Upper lobe of right lung (tissue), 1 donor: ENCODE results near the gene GOSR2. TPM values are rescaled to one million over a fixed set of nuclear protein-coding genes. Genes with fewer than 3 reads are reported as not detected.
A peak's percentile ranks its signal among the peaks of the same experiment; 100 is the strongest.

Experiments
- ATAC-seq: fragments of 200-7000 bp; cut with Tn5 transposase; one replicate; pipeline ENCODE4 v1.9.1; 2020; ENCODE audit warnings: mild to moderate bottlenecking, moderate library complexity
- DNase-seq: peaks from one replicate; pipeline ENCODE4 v3.0.0-alpha.2; 2020
- H3K27ac ChIP-seq: fragments of 200-600 bp; one replicate; pipeline ENCODE4 v1.8.0; 2022
- H3K27me3 ChIP-seq: fragments of 200-600 bp; one replicate; pipeline ENCODE4 v1.8.0; 2022; ENCODE audit warnings: mild to moderate bottlenecking
- H3K36me3 ChIP-seq: fragments of 200-600 bp; one replicate; pipeline ENCODE4 v1.8.0; 2022
- H3K4me1 ChIP-seq: fragments of 200-600 bp; one replicate; pipeline ENCODE4 v1.8.0; 2022
- H3K4me3 ChIP-seq: fragments of 200-600 bp; one replicate; pipeline ENCODE4 v1.8.0; 2022; ENCODE audit warnings: mild to moderate bottlenecking
- H3K9me3 ChIP-seq: fragments of 200-600 bp; one replicate; pipeline ENCODE4 v1.8.0; 2022
- CTCF ChIP-seq: fragments of 200-600 bp; IDR thresholded peaks from one replicate; pipeline ENCODE4 v1.8.0; 2022; ENCODE audit warnings: antibody characterized with exemption
- intact Hi-C: fragments of 100-400 bp; cut with DNase I; formaldehyde crosslinking; loops from one replicate; pipeline ENCODE4 v1.11.0; 2022
- total RNA-seq: library from RNA; stranded (reverse); fragmentation: NEBNext Ultra II Directional; extraction: Animal tissue kit (Norgen Biotek cat#: 25700); gene quantifications from one replicate; pipeline ENCODE4 v1.2.1, GENCODE V29; 2021
- donor health status: DM: no; HTN: yes; CAD: no; lungs with severe emphysema.

Gene GOSR2
- total RNA-seq, 1 donor from 2014 or later: 66.5 TPM

- ATAC-seq (no peak), DNase-seq (peak; percentile 34)
- no peaks in the 10 kb centered on the region for H3K36me3 ChIP-seq
- H3K27ac ChIP-seq: no peak overlapping the region
- intact Hi-C loops: no loop called here
- H3K9me3 ChIP-seq: no peaks in the 10 kb centered on the region
- H3K4me1 ChIP-seq: peaks cover 6% of the 10 kb centered on the region
- H3K27me3 ChIP-seq: no peaks in the 10 kb centered on the region
- no peak overlapping the region for H3K4me3 ChIP-seq
- no peak for TF ChIP-seq CTCF
These were observed 18.9 kb upstream of the GOSR2 start for GRCh38 chr17:46903762-46904672.

GRCh38 chr17:46908068-46908737 lies 14.8 kb upstream of the GOSR2 start:
- H3K27ac ChIP-seq: no peak overlapping the region
- TF ChIP-seq CTCF: no peak
- no peak overlapping the region for H3K4me3 ChIP-seq
- ATAC-seq (no peak), DNase-seq (no peak)
- no peaks in the 10 kb centered on the region for H3K27me3 ChIP-seq
- H3K4me1 ChIP-seq: peaks cover 6% of the 10 kb centered on the region
- H3K9me3 ChIP-seq: no peaks in the 10 kb centered on the region
- intact Hi-C loops: no loop called here
- H3K36me3 ChIP-seq: no peaks in the 10 kb centered on the region

GRCh38 chr17:46910179-46910927 lies 12.6 kb upstream of the GOSR2 start:
- Histone ChIP-seq H3K36me3 (no peaks in the 10 kb centered on the region), H3K27ac (no peak overlapping the region), H3K4me1 (peaks cover 6% of the 10 kb centered on the region), H3K9me3 (no peaks in the 10 kb centered on the region), H3K27me3 (no peaks in the 10 kb centered on the region), H3K4me3 (no peak overlapping the region)
- intact Hi-C loops: no loop called here
- no peak for DNase-seq
- ATAC-seq: no peak
- TF ChIP-seq CTCF: no peak

- intact Hi-C loops: no loop called here
- ATAC-seq: no peak
- Histone ChIP-seq H3K27me3 (no peaks in the 10 kb centered on the region), H3K36me3 (no peaks in the 10 kb centered on the region), H3K9me3 (no peaks in the 10 kb centered on the region), H3K4me1 (peaks cover 1% of the 10 kb centered on the region), H3K27ac (no peak overlapping the region), H3K4me3 (no peak overlapping the region)
- TF ChIP-seq CTCF: no peak
- DNase-seq: no peak
These were observed 11.6 kb upstream of the GOSR2 start for GRCh38 chr17:46911311-46911710.

- Histone ChIP-seq H3K27ac (no peak overlapping the region), H3K4me3 (no peak overlapping the region), H3K9me3 (no peaks in the 10 kb centered on the region), H3K36me3 (no peaks in the 10 kb centered on the region), H3K27me3 (no peaks in the 10 kb centered on the region), H3K4me1 (no peaks in the 10 kb centered on the region)
- no peak for TF ChIP-seq CTCF
- ATAC-seq (no peak), DNase-seq (no peak)
- intact Hi-C loops: no loop called here
These were observed 7.4 kb upstream of the GOSR2 start for GRCh38 chr17:46915596-46915995.
